Measurements from ENCODE around the gene CDC37. TPM values are rescaled to one million over a fixed set of nuclear protein-coding genes. Genes with fewer than 3 reads are reported as not detected.
A peak's percentile ranks its signal among the peaks of the same experiment; 100 is the strongest.
"Not testable (repeated sequence)": the region's sequence is repeated elsewhere in the genome, so short reads cannot be mapped to it uniquely, and the experiment has no call there.

Gene CDC37
- total RNA-seq, 3 donors from 2014 or later = 125 to 179 (median 145) TPM

- intact Hi-C loops (cut with DNase I, micrococcal nuclease) = no loop called here
- TF ChIP-seq CTCF (IDR thresholded peaks at IDR 0.05) = no peak
- Histone ChIP-seq H3K4me1 (ENCODE audit: low read depth) (peaks cover 9% of the 10 kb centered on the region), H3K36me3 (ENCODE audit: low read depth) (no peaks in the 10 kb centered on the region), H3K4me3 (no peak overlapping the region), H3K9me3 (no peaks in the 10 kb centered on the region)
- DNase-seq (no peak), ATAC-seq (peak; percentile 8)
Measured at GRCh38 chr19:10412257-10412977, 9.1 kb upstream of the CDC37 start.

- ATAC-seq; H3K4me1 ChIP-seq (ENCODE audit: low read depth); intact Hi-C loops (cut with DNase I, micrococcal nuclease); DNase-seq; H3K36me3 ChIP-seq (ENCODE audit: low read depth); H3K9me3 ChIP-seq; H3K4me3 ChIP-seq: not testable (repeated sequence)
Measured at GRCh38 chr19:10411224-10411623, 7.9 kb upstream of the CDC37 start.

GRCh38 chr19:10408511-10409283 is 5.4 kb upstream of the CDC37 start:
- TF ChIP-seq CTCF (IDR thresholded peaks at IDR 0.05) = no peak
- intact Hi-C loops (cut with DNase I, micrococcal nuclease) = no loop called here
- Histone ChIP-seq H3K9me3 (no peaks in the 10 kb centered on the region), H3K36me3 (ENCODE audit: low read depth) (no peaks in the 10 kb centered on the region), H3K4me1 (ENCODE audit: low read depth) (peaks cover 13% of the 10 kb centered on the region), H3K4me3 (no peak overlapping the region)
- peak; percentile 55 for ATAC-seq
- peak; percentile 57 to 83 (median 60) for DNase-seq

GRCh38 chr19:10407096-10407495 is 3.8 kb upstream of the CDC37 start:
- intact Hi-C loops (cut with DNase I, micrococcal nuclease) = no loop called here
- no peak for TF ChIP-seq CTCF (IDR thresholded peaks at IDR 0.05)
- H3K36me3 ChIP-seq (ENCODE audit: low read depth) = no peaks in the 10 kb centered on the region
- H3K4me3 ChIP-seq = no peak overlapping the region
- peaks cover 17% of the 10 kb centered on the region for H3K4me1 ChIP-seq (ENCODE audit: low read depth)
- no peaks in the 10 kb centered on the region for H3K9me3 ChIP-seq
- ATAC-seq (no peak), DNase-seq (no peak)

GRCh38 chr19:10406191-10406590 is 2.8 kb upstream of the CDC37 start:
- no peak for TF ChIP-seq CTCF (IDR thresholded peaks at IDR 0.05)
- intact Hi-C loops (cut with DNase I, micrococcal nuclease) = no loop called here
- ATAC-seq (no peak), DNase-seq (no peak)
- H3K36me3 ChIP-seq (ENCODE audit: low read depth) = no peaks in the 10 kb centered on the region
- peaks cover 25% of the 10 kb centered on the region for H3K4me1 ChIP-seq (ENCODE audit: low read depth)
- H3K9me3 ChIP-seq = no peaks in the 10 kb centered on the region
- no peak overlapping the region for H3K4me3 ChIP-seq

Measured in mucosa of descending colon (tissue), 3 donors.